ENCODE data around the gene NDUFS4. TPM values are rescaled to one million over a fixed set of nuclear protein-coding genes. Genes with fewer than 3 reads are reported as not detected.

NDUFS4 gene
- total RNA-seq (2014; rRNA removed) (59.8 and 72.6 TPM in 2 replicates), Bru-seq, nascent RNA (percentile 84 among the genes with signal in this experiment), BruChase-seq, experiment 1, labeled RNA remaining after a 6-hour chase (percentile 58 among the genes with signal in this experiment), BruChase-seq, experiment 2, labeled RNA remaining after a 2-hour chase (percentile 68 among the genes with signal in this experiment)
- long read RNA-seq, transcript NDUFS4-201 (5 exons, 675 nt) = major isoform, 25 of 38 reads
- long read RNA-seq, partial matches to known transcripts = 5 of 38 reads
- long read RNA-seq, other reads (novel, unspliced or antisense) = 7 of 38 reads

DNA sequence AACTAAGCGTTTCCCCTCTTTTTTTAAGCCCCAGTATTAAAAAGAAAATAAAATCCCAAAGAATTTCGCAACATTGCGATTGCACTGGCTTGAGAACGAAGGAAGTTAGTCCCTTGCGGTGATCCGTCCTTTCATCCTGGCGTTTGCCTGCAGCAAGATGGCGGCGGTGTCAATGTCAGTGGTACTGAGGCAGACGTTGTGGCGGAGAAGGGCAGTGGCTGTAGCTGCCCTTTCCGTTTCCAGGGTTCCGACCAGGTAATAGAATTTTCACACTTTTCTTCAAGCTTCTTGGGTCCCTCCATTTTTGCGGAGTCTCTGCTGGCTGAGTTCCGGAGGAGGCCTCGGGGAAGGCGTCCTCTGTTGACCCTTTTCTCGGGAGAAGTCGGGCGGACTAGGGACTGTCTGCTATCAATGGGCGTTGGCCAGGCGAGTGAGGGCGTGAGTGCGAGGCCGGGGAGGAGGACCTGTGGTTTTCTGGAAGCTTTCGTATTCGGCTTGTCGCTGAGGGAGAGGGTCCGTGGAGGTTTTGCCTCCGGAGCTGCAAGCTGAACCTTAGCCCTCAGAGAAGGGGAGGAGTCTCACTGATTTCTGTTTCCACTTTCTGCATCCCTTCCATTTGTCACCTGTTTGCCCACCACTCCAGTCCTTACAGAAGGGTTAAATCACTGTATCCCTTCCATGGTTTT, at the start of gene NDUFS4:
NDUFS4 (plus strand) TSS at position 134 of the 686 bp plus-strand sequence; CDS start at position 158, 24 bp downstream.
- ATAC-seq (peak; percentile 82), DNase-seq (peak; percentile 70)
- no peaks in the 10 kb centered on the region for H3K36me3 ChIP-seq (ENCODE audit: low read depth, low read length)
- H3K4me3 ChIP-seq (ENCODE audit: low read length) = peak within 1 kb of the TSS; percentile 85
- H3K9me2 ChIP-seq (replicated peaks; ENCODE audit: low read length) = no peaks in the 10 kb centered on the region
- BruUV-seq (replicated peaks) = TSS peak; percentile 94
- TF ChIP-seq CTCF (conservative IDR thresholded peaks at IDR 0.05; ENCODE audit: low read depth, low read length) (no peak), EZH2phosphoT487 (IDR thresholded peaks at IDR 0.05; ENCODE audit: borderline replicate concordance, low read length) (no peak), EZH2 (IDR thresholded peaks at IDR 0.05; ENCODE audit: low read length, unreplicated experiment) (no peak)
- CTCF ChIA-PET = interaction anchor here (0.6 kb wide), 1 partner anchor 76 kb away, joined by 3 read pairs; no protein-coding TSS in a partner anchor
- no peaks in the 10 kb centered on the region for H3K9me3 ChIP-seq (ENCODE audit: low read length)
- intact Hi-C loops (cut with micrococcal nuclease) = loop anchor here (5.0 to 10.0 kb wide), 2 partner anchors 42 to 76 kb away; partner anchors contain the start of gene FST
- peak within 1 kb of the TSS; percentile 67 for H3K27ac ChIP-seq (ENCODE audit: low read length)
- H3K27me3 ChIP-seq (ENCODE audit: low read length) = no peaks in the 10 kb centered on the region
- H4K20me1 ChIP-seq (ENCODE audit: low read length) = no peaks in the 10 kb centered on the region
- peak within 1 kb of the TSS; percentile 86 for H2AFZ ChIP-seq (ENCODE audit: low read length)
- POLR2A ChIA-PET (ENCODE audit: unreplicated experiment) = interaction anchor here (0.6 to 0.7 kb wide), 2 partner anchors 224 to 239 kb away, joined by 4 to 10 read pairs; no protein-coding TSS in a partner anchor
- H3K4me1 ChIP-seq (ENCODE audit: insufficient read depth, low read length) = 0 out of 2 replicates have a peak, but pooled peaks cover 10% of the 10 kb centered on the region
- H3K79me2 ChIP-seq (ENCODE audit: low read length) = peaks cover 51% of the 10 kb centered on the region
- peak within 1 kb of the TSS; percentile 87 for H3K9ac ChIP-seq (ENCODE audit: low read length)
- H3F3A ChIP-seq (ENCODE audit: low read length, unreplicated experiment) = no peaks in the 10 kb centered on the region
- H3K4me2 ChIP-seq (ENCODE audit: low read length) = peak within 1 kb of the TSS; percentile 88

DNA sequence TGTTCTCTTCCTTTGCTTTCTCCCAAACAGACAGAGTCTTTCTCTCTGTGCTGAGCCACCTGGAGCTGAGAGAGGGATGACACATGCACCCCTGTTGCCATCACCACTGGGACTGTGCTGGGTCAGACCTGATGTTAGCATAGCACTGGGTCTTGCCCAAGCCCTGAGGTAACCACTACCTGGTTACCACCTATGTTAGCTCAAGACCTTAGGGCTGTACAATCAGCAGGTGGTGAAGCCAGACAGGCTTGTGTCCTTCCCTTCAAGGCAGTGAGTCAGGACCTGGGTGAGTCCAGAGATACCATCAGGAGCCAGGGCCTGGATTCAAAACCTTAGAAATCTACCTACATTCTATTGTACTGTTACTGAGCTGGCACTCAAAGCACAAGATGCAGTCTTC, 47.9 kb upstream of the NDUFS4 start:
- no peak overlapping the region for H3K4me2 ChIP-seq (ENCODE audit: low read length)
- intact Hi-C loops (cut with micrococcal nuclease) = no loop called here
- ATAC-seq = no peak
- no peak overlapping the region for H3K4me3 ChIP-seq (ENCODE audit: low read length)
- POLR2A ChIA-PET (ENCODE audit: unreplicated experiment) = no interaction called here
- TF ChIP-seq EZH2phosphoT487 (IDR thresholded peaks at IDR 0.05; ENCODE audit: borderline replicate concordance, low read length) = no peak
- TF ChIP-seq CTCF (conservative IDR thresholded peaks at IDR 0.05; ENCODE audit: low read depth, low read length) = no peak
- TF ChIP-seq EZH2 (IDR thresholded peaks at IDR 0.05; ENCODE audit: low read length, unreplicated experiment) = no peak
- BruUV-seq (replicated peaks) = no TSS peak
- H3K4me1 ChIP-seq (ENCODE audit: insufficient read depth, low read length) = peaks cover 3% of the 10 kb centered on the region; the same call in 1 of the 2 replicates
- no peaks in the 10 kb centered on the region for H3K79me2 ChIP-seq (ENCODE audit: low read length)
- DNase-seq = no peak
- H2AFZ ChIP-seq (ENCODE audit: low read length) = no peak overlapping the region
- no peaks in the 10 kb centered on the region for H3K36me3 ChIP-seq (ENCODE audit: low read depth, low read length)
- H3K27me3 ChIP-seq (ENCODE audit: low read length) = no peaks in the 10 kb centered on the region
- no peak overlapping the region for H3K27ac ChIP-seq (ENCODE audit: low read length)
- no peaks in the 10 kb centered on the region for H3F3A ChIP-seq (ENCODE audit: low read length, unreplicated experiment)
- no peak overlapping the region for H3K9ac ChIP-seq (ENCODE audit: low read length)
- H3K9me2 ChIP-seq (replicated peaks; ENCODE audit: low read length) = no peaks in the 10 kb centered on the region
- H3K9me3 ChIP-seq (ENCODE audit: low read length) = no peaks in the 10 kb centered on the region
- CTCF ChIA-PET = no interaction called here
- no peaks in the 10 kb centered on the region for H4K20me1 ChIP-seq (ENCODE audit: low read length)

All from PC-3 (cell line).